PC-3 (cell line): ENCODE measurements around the gene TYW1.

Source experiments
- EZH2 ChIP-seq: fragments of 300-600 bp; sonication (generic); IDR thresholded peaks from one replicate; pipeline ENCODE4 v1.6.1; 2017; ENCODE audit warnings: antibody characterized with exemption, mild to moderate bottlenecking, low read length; ENCODE audit not compliant: unreplicated experiment
- EZH2phosphoT487 ChIP-seq: fragments of 300-600 bp; sonication (generic); IDR thresholded peaks from 2 replicates; pipeline ENCODE4 v1.6.1; 2018; ENCODE audit warnings: mild to moderate bottlenecking, antibody characterized with exemption, low read length, borderline replicate concordance
- TF ChIP-seq, protein P1 (sequence below): fragments of 300-600 bp; sonication (generic); conservative IDR thresholded peaks from 2 replicates; pipeline ENCODE4 v1.5.1; 2017; ENCODE audit warnings: antibody characterized with exemption, low read depth, mild to moderate bottlenecking, low read length

DNA sequence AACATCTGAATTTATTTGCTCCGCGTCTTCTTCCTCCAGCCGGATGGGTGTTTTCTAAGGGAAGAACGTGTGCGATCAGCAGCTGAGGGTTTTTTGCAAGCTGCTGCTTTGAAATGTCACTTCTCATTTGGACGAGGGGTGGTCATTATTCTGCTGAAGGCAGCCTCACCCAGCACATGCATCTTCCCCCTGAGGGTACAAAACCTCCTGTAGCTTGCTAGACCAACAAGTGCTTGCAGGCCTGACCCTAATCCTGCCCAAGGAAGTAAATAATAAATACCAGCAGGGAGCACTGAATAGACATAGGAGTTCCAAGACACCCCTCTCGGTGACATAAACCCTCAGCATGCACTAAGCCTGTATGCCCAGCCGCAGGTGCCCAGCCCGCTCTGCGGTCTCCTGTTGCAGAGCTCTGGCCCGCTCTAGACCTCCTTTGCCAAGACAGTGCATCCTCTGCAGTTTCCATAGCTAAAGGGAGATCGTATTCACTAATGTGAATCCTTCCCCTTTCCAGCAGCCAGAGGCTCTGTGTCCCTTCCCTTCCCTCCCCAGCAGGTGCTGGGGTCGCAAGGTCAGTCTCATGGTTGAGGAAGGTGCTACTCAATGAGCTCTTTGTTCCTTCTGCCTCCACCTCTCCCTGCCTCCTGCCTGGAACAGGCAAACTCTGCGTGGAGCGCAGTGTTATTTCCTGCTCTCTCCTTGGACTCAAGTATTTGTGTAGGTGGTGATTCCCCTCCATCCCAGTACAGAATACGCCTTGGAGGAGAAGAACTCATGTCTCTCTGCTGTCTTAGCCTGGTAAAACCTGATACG is 37.9 kb upstream of the TYW1 start:
- TF ChIP-seq, protein P1, sequence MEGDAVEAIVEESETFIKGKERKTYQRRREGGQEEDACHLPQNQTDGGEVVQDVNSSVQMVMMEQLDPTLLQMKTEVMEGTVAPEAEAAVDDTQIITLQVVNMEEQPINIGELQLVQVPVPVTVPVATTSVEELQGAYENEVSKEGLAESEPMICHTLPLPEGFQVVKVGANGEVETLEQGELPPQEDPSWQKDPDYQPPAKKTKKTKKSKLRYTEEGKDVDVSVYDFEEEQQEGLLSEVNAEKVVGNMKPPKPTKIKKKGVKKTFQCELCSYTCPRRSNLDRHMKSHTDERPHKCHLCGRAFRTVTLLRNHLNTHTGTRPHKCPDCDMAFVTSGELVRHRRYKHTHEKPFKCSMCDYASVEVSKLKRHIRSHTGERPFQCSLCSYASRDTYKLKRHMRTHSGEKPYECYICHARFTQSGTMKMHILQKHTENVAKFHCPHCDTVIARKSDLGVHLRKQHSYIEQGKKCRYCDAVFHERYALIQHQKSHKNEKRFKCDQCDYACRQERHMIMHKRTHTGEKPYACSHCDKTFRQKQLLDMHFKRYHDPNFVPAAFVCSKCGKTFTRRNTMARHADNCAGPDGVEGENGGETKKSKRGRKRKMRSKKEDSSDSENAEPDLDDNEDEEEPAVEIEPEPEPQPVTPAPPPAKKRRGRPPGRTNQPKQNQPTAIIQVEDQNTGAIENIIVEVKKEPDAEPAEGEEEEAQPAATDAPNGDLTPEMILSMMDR, result no peak
- TF ChIP-seq EZH2phosphoT487, result no peak
- no peak for TF ChIP-seq EZH2
